CD4-positive, alpha-beta T cell (primary cell): ENCODE results near the gene CCN5. TPM values are rescaled to one million over a fixed set of nuclear protein-coding genes. Genes with fewer than 3 reads are reported as not detected.

Experiments
- ATAC-seq: fragments of 200-7000 bp; cut with Tn5 transposase; one replicate; pipeline ENCODE4 v1.10.0; 2022; ENCODE audit warnings: mild to moderate bottlenecking; ENCODE audit not compliant: poor library complexity
- CTCF ChIA-PET: fragments of 350-600 bp; sonication (Branson Sonifier 250); formaldehyde crosslinking; loops from one replicate; lab custom pipeline; 2021; ENCODE audit warnings: antibody characterized with exemption, inconsistent platforms; lab: Charles Lee
- POLR2A ChIA-PET: fragments of 350-600 bp; sonication (Branson Sonifier 250); formaldehyde crosslinking; loops from one replicate; lab custom pipeline; 2021; ENCODE audit warnings: antibody characterized with exemption, inconsistent platforms; lab: Charles Lee
- DNase-seq, 14 experiments: peaks; one replicate each; pipeline ENCODE4 v3.0.0-alpha.2; 2013 to 2020; ENCODE audit warnings: mixed read lengths in 2 of 14
- H3K27ac ChIP-seq, 2 donors: one replicate each; pipeline versions ENCODE4 v1.5.1 to v1.7.0; 2013; ENCODE audit warnings: low read length in 2 of 2, low read depth in 1 of 2, mild to moderate bottlenecking in 1 of 2
- H3K27me3 ChIP-seq, 2 experiments: 1 replicate in 1 of 2; 2 replicates in 1 of 2; pipeline versions ENCODE4 v1.6.1 to v1.7.0; 2013; ENCODE audit warnings: low read length in 2 of 2, control low read depth in 1 of 2, mild to moderate bottlenecking in 1 of 2, moderate library complexity in 1 of 2; ENCODE audit not compliant: insufficient read depth in 2 of 2, control insufficient read depth in 1 of 2
- H3K36me3 ChIP-seq: one replicate; pipeline ENCODE4 v1.6.1; 2013; ENCODE audit warnings: low read length, control low read depth; ENCODE audit not compliant: insufficient read depth
- H3K4me1 ChIP-seq: one replicate; pipeline ENCODE4 v1.6.1; 2013; ENCODE audit warnings: low read length, control low read depth; ENCODE audit not compliant: insufficient read depth
- H3K4me3 ChIP-seq: one replicate; pipeline ENCODE4 v1.5.1; 2013; ENCODE audit warnings: mild to moderate bottlenecking, low read length, moderate library complexity
- H3K9me3 ChIP-seq, 2 experiments: 1 replicate in 1 of 2; 2 replicates in 1 of 2; pipeline versions ENCODE4 v1.6.1 to v1.7.0; 2013; ENCODE audit warnings: low read length in 2 of 2, mild to moderate bottlenecking in 2 of 2, control low read depth in 1 of 2, moderate library complexity in 1 of 2; ENCODE audit not compliant: control insufficient read depth in 1 of 2, insufficient read depth in 1 of 2
- H3K27ac Mint-ChIP-seq: one replicate; pipeline ENCODE4 v1.8.0; 2020; ENCODE audit warnings: mixed read lengths
- H3K27me3 Mint-ChIP-seq: one replicate; pipeline ENCODE4 v1.8.0; 2021; ENCODE audit warnings: mixed read lengths
- H3K36me3 Mint-ChIP-seq: one replicate; pipeline ENCODE4 v1.8.0; 2021; ENCODE audit warnings: low read depth, mixed read lengths
- H3K4me1 Mint-ChIP-seq: one replicate; pipeline ENCODE4 v1.8.0; 2021; ENCODE audit warnings: low read depth, mixed read lengths
- H3K4me3 Mint-ChIP-seq: one replicate; pipeline ENCODE4 v1.8.0; 2020; ENCODE audit warnings: mild to moderate bottlenecking, mixed read lengths
- H3K9me3 Mint-ChIP-seq: one replicate; pipeline ENCODE4 v1.8.0; 2020; ENCODE audit warnings: mixed read lengths
- CTCF ChIP-seq: fragments of 200-600 bp; IDR thresholded peaks from one replicate; pipeline ENCODE4 v1.8.0; 2022; ENCODE audit warnings: antibody characterized with exemption, mild to moderate bottlenecking
- intact Hi-C, 2 experiments: fragments of 100-400 bp; cut with DNase I in 1 of 2; cut with micrococcal nuclease in 1 of 2; formaldehyde crosslinking; loops; one replicate each; pipeline versions ENCODE4 v1.15.1 to v1.9.0; 2023 to 2025; cut with DNase I, micrococcal nuclease
- total RNA-seq, 174 experiments: library from RNA in 2 of 174; stranded (reverse) in 2 of 174; gene quantifications; one replicate each; pipeline ENCODE4 v1.2.3 and lab custom pipeline; 2021 to 2026

The CCN5 gene
- total RNA-seq, 2 experiments from 2014 or later, result not detected

DNA sequence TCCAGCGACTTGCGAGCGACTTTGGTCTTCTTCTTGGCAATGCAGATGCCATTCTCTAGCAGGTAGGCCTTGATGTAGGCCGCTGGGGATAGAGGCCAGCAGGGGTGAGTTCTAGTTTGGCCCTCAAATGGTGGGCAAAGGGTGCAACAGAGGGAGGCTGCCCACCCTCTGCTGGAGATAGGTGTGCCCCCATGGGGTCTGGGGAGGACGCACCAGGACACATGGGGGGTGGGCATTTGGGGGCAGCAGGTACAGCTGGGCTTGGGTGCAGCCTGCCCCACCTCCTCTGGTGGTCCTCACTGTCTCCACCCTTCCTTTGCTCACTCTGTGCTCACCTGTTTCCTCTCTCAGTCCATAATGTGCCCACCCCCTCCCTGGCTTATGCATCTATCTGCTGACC lies 41.8 kb downstream of the CCN5 start:
- H3K4me3 Mint-ChIP-seq, result no peak overlapping the region
- Histone ChIP-seq H3K4me3 (no peak overlapping the region), H3K27me3 (no peaks in the 10 kb centered on the region), H3K27ac (no peak overlapping the region), H3K36me3 (no peaks in the 10 kb centered on the region), H3K4me1 (no peaks in the 10 kb centered on the region), H3K9me3 (no peaks in the 10 kb centered on the region)
- no peaks in the 10 kb centered on the region for H3K9me3 Mint-ChIP-seq
- H3K36me3 Mint-ChIP-seq, result no peaks in the 10 kb centered on the region
- no peak for DNase-seq
- H3K27ac Mint-ChIP-seq, result no peak overlapping the region
- POLR2A ChIA-PET, result no interaction called here
- no peaks in the 10 kb centered on the region for H3K4me1 Mint-ChIP-seq
- intact Hi-C loops, result no loop called here
- CTCF ChIA-PET, result no interaction called here
- ATAC-seq, result no peak
- TF ChIP-seq CTCF, result no peak
- peaks cover 11% of the 10 kb centered on the region for H3K27me3 Mint-ChIP-seq

DNA sequence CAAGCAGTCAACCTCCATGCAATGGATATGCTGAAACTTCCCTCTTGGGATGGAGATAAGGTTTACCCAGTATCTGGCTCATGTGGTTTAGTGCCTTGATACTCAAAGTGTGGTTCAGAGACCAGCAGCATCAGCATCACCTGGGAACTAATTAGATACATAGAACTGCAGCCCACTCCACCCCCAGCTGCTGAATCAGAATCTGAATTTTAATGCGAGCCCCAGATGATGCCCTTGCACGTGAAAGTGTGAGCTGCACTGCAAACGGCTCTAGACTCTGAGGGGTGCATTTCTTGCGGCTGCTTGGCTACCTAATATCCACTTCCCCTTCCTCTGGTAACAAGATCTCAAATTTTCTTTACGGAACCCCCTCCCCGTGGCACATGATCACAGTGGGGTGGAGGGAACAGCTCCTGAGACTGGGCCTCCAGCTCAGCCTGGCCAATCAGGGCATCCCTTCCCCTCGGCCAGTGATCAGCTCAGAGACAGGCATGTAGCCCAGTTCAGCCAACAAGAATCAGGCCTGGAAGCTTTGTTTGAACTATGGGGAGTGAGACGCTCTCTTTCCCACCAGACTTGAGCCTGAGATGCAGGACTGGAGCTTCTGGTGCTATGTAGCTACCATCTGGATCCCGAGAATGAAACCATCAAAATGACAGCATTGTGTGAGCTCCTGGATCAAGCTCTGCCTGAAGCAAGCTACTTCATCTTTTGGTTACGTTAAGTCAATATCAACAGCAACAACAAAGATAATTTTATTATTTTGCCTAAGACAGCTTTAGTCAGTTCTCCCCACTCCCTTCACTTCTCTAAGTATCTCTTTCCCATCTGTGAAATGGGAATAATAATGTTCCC lies 43.3 kb downstream of the CCN5 start:
- Histone ChIP-seq H3K4me1 (no peaks in the 10 kb centered on the region), H3K9me3 (no peaks in the 10 kb centered on the region), H3K27ac (no peak overlapping the region), H3K27me3 (no peaks in the 10 kb centered on the region), H3K4me3 (no peak overlapping the region), H3K36me3 (no peaks in the 10 kb centered on the region)
- no peak overlapping the region for H3K4me3 Mint-ChIP-seq
- H3K4me1 Mint-ChIP-seq, result no peaks in the 10 kb centered on the region
- DNase-seq, result no peak
- no peaks in the 10 kb centered on the region for H3K36me3 Mint-ChIP-seq
- ChIA-PET POLR2A (no interaction called here), CTCF (no interaction called here)
- no peak for ATAC-seq
- no peak overlapping the region for H3K27ac Mint-ChIP-seq
- H3K27me3 Mint-ChIP-seq, result peaks cover 11% of the 10 kb centered on the region
- intact Hi-C loops, result no loop called here
- H3K9me3 Mint-ChIP-seq, result no peaks in the 10 kb centered on the region
- TF ChIP-seq CTCF, result no peak

GRCh38 chr20:44759595-44759994 lies 44.4 kb downstream of the CCN5 start:
- H3K27ac Mint-ChIP-seq, result no peak overlapping the region
- H3K9me3 ChIP-seq, result no peaks in the 10 kb centered on the region
- H3K4me3 ChIP-seq, result no peak overlapping the region
- CTCF ChIA-PET, result no interaction called here
- H3K27ac ChIP-seq, result no peak overlapping the region
- TF ChIP-seq CTCF, result no peak
- DNase-seq (no peak), ATAC-seq (no peak)
- H3K36me3 ChIP-seq, result no peaks in the 10 kb centered on the region
- POLR2A ChIA-PET, result no interaction called here
- H3K4me1 ChIP-seq, result no peaks in the 10 kb centered on the region
- intact Hi-C loops, result no loop called here
- H3K27me3 Mint-ChIP-seq, result peaks cover 11% of the 10 kb centered on the region
- H3K27me3 ChIP-seq, result no peaks in the 10 kb centered on the region
- no peaks in the 10 kb centered on the region for H3K9me3 Mint-ChIP-seq
- no peaks in the 10 kb centered on the region for H3K36me3 Mint-ChIP-seq
- H3K4me1 Mint-ChIP-seq, result no peaks in the 10 kb centered on the region
- H3K4me3 Mint-ChIP-seq, result no peak overlapping the region
